Inflammatory macrophage treated with lipopolysaccharide for 4 hours (primary cell): ENCODE measurements around the gene TAF1C.

ENCODE experiments used
- DNase-seq: peaks from one replicate; pipeline ENCODE4 v3.0.0-alpha.2; 2020

The TAF1C gene

GRCh38 chr16:84182104-84182503 lies 4.8 kb downstream of the TAF1C start:
- no peak for DNase-seq

- no peak for DNase-seq
These were observed 5.5 kb downstream of the TAF1C start for GRCh38 chr16:84181144-84181915.

GRCh38 chr16:84180519-84181140 lies 6.2 kb downstream of the TAF1C start:
- DNase-seq = no peak

GRCh38 chr16:84179612-84180320 lies 7.1 kb downstream of the TAF1C start:
- DNase-seq = no peak

GRCh38 chr16:84178892-84179611 lies 7.8 kb downstream of the TAF1C start:
- no peak for DNase-seq

GRCh38 chr16:84178146-84178765 lies 8.6 kb downstream of the TAF1C start:
- DNase-seq = no peak

- no peak for DNase-seq
These were observed 9.2 kb downstream of the TAF1C start for GRCh38 chr16:84177741-84178073.

- peak; percentile 48 for DNase-seq
These were observed 10.4 kb downstream of the TAF1C start for GRCh38 chr16:84176192-84177053.

- peak; percentile 99 for DNase-seq
These were observed 11.3 kb downstream of the TAF1C start for GRCh38 chr16:84175350-84176081.

GRCh38 chr16:84174396-84174795 lies 12.5 kb downstream of the TAF1C start:
- DNase-seq = no peak

GRCh38 chr16:84169765-84170310 lies 17.0 kb downstream of the TAF1C start:
- no peak for DNase-seq

GRCh38 chr16:84166796-84167695 lies 19.8 kb downstream of the TAF1C start:
- no peak for DNase-seq

GRCh38 chr16:84165746-84166145 lies 21.1 kb downstream of the TAF1C start:
- no peak for DNase-seq

GRCh38 chr16:84161801-84162200 lies 25.1 kb downstream of the TAF1C start:
- no peak for DNase-seq

GRCh38 chr16:84161037-84161436 lies 25.8 kb downstream of the TAF1C start:
- no peak for DNase-seq

- no peak for DNase-seq
These were observed 27.1 kb downstream of the TAF1C start for GRCh38 chr16:84159800-84160199.

- DNase-seq = no peak
These were observed 27.9 kb downstream of the TAF1C start for GRCh38 chr16:84159007-84159406.

- no peak for DNase-seq
These were observed 30.5 kb downstream of the TAF1C start for GRCh38 chr16:84156342-84156784.

GRCh38 chr16:84155771-84156170 lies 31.1 kb downstream of the TAF1C start:
- DNase-seq = no peak

- DNase-seq = no peak
These were observed 31.6 kb downstream of the TAF1C start for GRCh38 chr16:84155226-84155625.
